Activated naive CD4-positive, alpha-beta T cell treated with anti-CD3 and anti-CD28 coated beads, Interleukin-2, amount 50 U/mL, for 24 hours (primary cell): Measurements from ENCODE around the gene SNAI1.
"Not testable (repeated sequence)": the region's sequence is repeated elsewhere in the genome, so short reads cannot be mapped to it uniquely, and the experiment has no call there.

Source experiments
- H3K27ac Mint-ChIP-seq: one replicate; pipeline ENCODE4 v1.8.0; 2021; ENCODE audit warnings: mild to moderate bottlenecking, mixed read lengths
- H3K27me3 Mint-ChIP-seq: one replicate; pipeline ENCODE4 v1.8.0; 2021; ENCODE audit warnings: mixed read lengths
- H3K36me3 Mint-ChIP-seq: one replicate; pipeline ENCODE4 v1.8.0; 2021; ENCODE audit warnings: mixed read lengths
- H3K4me1 Mint-ChIP-seq: one replicate; pipeline ENCODE4 v1.8.0; 2021; ENCODE audit warnings: mixed read lengths
- H3K4me3 Mint-ChIP-seq: one replicate; pipeline ENCODE4 v1.8.0; 2021; ENCODE audit warnings: mild to moderate bottlenecking, mixed read lengths
- H3K9me3 Mint-ChIP-seq: one replicate; pipeline ENCODE4 v1.8.0; 2021; ENCODE audit warnings: mixed read lengths

Gene SNAI1

DNA sequence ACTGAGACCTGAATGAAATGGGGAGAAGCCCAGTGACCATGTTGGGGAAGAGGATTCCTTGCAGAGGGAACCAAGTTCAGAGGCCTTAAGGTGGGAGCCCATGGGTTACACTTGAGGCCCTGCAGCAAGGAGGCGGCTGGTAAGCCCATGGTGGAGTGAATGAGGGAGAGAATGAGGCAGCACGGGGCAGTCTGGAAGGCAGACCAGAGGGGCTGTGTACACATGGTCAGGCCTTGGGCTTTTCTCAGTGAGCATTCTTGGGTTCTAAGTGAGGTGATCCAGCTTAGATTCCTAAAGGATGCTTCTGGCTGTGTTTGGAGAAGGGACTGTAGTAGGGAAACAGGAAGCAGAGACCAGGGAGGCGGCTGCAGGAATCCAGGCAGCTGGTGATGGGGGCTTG is 27.6 kb upstream of the SNAI1 start:
- H3K4me1 Mint-ChIP-seq: peaks cover 10% of the 10 kb centered on the region
- H3K27ac Mint-ChIP-seq: no peak overlapping the region
- H3K4me3 Mint-ChIP-seq: no peak overlapping the region

DNA sequence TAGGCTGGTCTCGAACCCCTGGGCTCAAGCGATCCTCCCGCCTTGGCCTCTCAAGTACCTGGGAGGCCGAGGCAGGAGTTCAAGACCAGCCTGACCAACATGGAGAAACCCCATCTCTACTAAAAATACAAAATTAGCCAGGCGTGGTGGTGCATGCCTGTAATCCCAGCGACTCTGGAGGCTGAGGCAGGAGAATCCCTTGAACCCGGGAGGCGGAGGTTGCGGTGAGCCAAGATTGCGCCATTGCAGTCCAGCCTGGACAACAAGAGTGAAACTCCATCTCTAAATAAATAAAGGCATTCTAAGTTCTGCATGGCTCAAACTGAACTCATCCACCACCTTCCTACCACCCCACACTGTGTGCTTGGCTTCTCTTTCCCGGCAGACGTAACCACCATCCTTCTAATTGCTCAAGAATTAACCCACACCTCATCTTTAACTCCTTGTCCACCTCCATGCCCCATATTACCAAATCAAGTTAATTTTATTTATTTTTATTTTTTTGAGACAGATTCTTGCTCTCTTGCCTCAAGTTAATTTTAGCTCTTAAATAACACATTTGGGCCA is 26.9 kb upstream of the SNAI1 start:
- H3K9me3 Mint-ChIP-seq, H3K4me1 Mint-ChIP-seq, H3K27ac Mint-ChIP-seq, H3K27me3 Mint-ChIP-seq, H3K4me3 Mint-ChIP-seq: not testable (repeated sequence)
- H3K36me3 Mint-ChIP-seq: peaks cover 17% of the 10 kb centered on the region

More for the DNA sequence above, 27.6 kb upstream of the SNAI1 start:
- no peaks in the 10 kb centered on the region for H3K27me3 Mint-ChIP-seq
- H3K9me3 Mint-ChIP-seq: no peaks in the 10 kb centered on the region
- H3K36me3 Mint-ChIP-seq: peaks cover 18% of the 10 kb centered on the region

DNA sequence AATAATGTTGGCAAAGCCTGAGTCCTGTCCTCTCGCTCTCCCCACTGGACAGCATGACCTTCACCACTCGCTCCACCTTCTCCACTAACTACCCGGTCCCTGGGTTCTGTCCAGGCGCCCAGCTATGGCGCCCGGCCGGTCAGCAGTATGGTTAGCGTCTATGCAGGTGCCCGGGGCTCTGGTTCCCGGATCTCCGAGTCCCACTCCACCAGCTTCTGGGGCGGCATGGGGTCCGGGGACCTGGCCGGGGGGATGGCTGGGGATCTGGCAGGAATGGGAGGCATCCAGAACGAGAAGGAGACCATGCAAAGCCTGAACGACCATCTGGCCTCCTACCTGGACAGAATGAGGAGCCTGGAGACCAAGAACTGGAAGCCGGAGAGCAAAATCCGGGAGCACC is 26.1 kb upstream of the SNAI1 start:
- Mint-ChIP-seq H3K27ac (no peak overlapping the region), H3K4me3 (no peak overlapping the region), H3K4me1 (peaks cover 3% of the 10 kb centered on the region), H3K27me3 (no peaks in the 10 kb centered on the region), H3K36me3 (peaks cover 20% of the 10 kb centered on the region), H3K9me3 (no peaks in the 10 kb centered on the region)

DNA sequence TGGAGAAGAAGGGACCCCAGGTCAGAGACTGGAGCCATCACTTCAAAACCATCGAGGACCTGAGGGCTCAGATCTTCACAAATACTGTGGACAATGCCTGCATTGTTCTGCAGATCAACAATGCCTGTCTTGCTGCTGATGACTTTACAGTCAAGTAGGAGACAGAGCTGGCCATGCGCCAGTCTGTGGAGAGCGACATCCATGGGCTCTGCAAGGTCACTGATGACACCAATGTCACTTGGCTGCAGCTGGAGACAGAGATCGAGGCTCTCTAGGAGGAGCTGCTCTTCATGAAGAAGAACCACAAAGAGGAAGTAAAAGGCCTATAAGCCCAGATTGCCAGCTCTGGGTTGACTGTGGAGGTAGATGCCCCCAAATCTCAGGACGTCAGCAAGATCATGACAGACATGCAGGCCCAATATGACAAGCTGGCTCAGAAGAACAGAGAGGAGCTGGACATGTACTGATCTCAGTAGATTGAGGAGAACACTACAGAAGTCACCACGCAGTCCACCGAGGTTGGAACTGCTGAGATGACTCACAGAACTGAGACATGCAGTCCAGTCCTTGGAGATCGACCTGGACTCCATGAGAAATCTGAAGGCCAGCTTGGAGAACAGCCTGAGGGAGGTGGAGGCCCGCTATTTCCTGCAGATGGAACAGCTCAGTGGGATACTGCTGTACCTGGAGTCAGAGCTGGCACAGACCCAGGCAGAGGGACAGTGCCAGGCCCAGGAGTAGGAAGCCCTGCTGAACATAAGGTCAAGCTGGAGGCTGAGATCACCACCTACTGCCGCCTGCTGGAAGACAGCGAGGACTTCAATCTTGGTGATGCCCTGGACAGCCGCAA is 25.5 kb upstream of the SNAI1 start:
- H3K27me3 Mint-ChIP-seq, H3K4me3 Mint-ChIP-seq, H3K4me1 Mint-ChIP-seq, H3K27ac Mint-ChIP-seq, H3K9me3 Mint-ChIP-seq: not testable (repeated sequence)
- peaks cover 19% of the 10 kb centered on the region for H3K36me3 Mint-ChIP-seq

DNA sequence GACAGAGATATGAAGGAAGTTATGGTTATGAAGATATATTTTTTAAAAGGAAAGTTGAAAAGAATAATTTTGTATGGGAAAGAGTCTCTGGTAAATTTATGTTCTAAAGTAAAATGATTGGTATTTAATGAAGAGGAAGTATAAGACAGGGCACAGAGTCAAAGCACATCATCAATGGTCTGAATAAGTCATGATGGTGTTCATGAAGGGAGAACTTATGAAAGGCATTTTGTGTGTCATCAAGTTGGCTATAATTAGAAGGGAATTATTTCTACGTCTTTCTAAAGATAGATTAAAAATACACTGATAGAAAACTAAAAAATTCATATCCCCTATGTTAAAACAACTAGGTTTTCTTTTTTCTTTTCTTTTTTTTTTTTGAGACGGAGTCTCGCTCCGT is 21.4 kb upstream of the SNAI1 start:
- Mint-ChIP-seq H3K4me3 (no peak overlapping the region), H3K27ac (no peak overlapping the region), H3K9me3 (no peaks in the 10 kb centered on the region), H3K27me3 (no peaks in the 10 kb centered on the region), H3K36me3 (peaks cover 6% of the 10 kb centered on the region), H3K4me1 (no peaks in the 10 kb centered on the region)

DNA sequence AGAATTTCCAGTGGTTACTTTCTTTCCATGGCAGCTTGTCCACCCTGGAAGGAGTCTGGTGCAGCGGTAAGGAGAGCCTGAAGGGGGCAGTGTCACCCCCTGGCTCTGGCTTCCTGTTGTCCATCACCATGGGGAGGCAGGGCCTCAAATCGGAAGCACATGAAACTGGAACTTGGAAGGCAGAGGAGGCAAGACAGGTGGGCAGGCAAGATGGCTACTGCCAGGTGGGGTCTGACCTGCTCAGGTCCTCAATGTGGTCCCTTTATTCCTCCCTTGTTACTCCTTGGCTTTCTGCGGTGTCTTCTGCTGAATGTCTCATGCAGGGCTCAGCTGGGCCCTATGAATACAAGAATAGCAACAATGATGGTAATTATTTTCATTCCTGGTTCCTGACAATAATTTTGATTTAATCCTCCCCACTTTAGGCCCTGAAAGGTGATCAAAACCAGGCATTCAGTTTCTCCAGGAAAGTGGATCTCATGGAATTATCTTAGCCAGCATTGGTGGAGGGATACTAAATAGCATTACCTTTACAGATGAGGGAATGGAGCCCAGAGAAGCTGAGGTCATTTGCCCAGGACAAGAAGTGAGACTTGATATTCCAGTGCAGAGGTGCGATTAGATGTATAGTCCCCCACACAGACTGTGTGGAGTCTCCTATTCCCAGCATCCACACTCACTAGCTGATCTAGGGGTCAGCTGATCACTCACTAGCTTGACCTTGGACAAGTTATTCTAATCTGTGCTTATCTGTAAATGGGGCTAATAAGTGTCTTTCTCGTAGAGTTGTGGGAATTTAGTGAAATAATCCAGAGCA is 17.6 kb upstream of the SNAI1 start:
- Mint-ChIP-seq H3K36me3 (peaks cover 4% of the 10 kb centered on the region), H3K9me3 (no peaks in the 10 kb centered on the region), H3K4me3 (no peak overlapping the region), H3K4me1 (no peaks in the 10 kb centered on the region), H3K27ac (no peak overlapping the region), H3K27me3 (no peaks in the 10 kb centered on the region)

DNA sequence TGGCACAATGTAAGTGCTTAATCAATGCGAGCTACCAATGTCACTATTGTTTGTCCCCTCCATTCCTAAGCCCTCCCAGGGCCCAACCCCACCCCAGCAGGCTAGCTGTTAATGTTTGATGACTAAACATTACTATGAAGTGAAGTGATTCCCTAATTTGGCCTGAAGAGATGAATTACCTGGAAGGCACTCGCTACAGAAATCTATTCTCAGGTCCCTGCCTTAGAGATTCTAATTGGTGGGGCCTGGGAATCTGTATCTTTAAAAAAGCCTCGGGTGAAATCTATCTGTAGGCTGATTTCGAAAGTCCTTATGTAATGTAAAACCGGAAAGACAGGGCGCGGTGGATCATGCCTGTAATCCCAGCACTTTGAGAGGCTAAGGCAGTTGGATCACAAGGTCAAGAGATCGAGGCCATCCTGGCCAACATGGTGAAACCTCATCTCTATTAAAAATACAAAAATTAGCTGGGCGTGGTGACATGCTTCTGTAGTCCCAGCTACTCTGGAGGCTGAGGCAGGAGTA is 16.9 kb upstream of the SNAI1 start:
- Mint-ChIP-seq H3K27ac (no peak overlapping the region), H3K4me3 (no peak overlapping the region), H3K9me3 (no peaks in the 10 kb centered on the region), H3K27me3 (no peaks in the 10 kb centered on the region), H3K36me3 (peaks cover 3% of the 10 kb centered on the region), H3K4me1 (no peaks in the 10 kb centered on the region)

DNA sequence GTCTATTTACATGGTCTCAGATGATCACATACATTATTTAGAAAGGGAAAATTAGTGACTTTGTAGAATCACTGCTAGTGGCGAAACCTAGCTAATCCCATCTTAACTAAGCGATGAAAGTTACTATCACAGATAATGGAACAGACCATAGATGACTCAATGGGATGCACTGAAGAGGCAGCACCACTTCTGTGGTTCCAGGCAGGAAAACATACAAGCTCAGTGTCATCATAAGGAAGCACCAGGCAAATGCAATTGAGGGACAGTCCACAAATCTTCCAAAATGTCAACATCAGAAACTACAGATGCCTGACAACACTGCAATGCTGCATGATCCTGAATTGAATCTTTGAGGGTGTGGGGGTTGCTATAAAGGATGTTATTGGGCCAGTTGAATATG is 15.9 kb upstream of the SNAI1 start:
- H3K27ac Mint-ChIP-seq: no peak overlapping the region
- no peaks in the 10 kb centered on the region for H3K4me1 Mint-ChIP-seq
- H3K27me3 Mint-ChIP-seq: no peaks in the 10 kb centered on the region
- H3K9me3 Mint-ChIP-seq: no peaks in the 10 kb centered on the region
- no peaks in the 10 kb centered on the region for H3K36me3 Mint-ChIP-seq
- no peak overlapping the region for H3K4me3 Mint-ChIP-seq

DNA sequence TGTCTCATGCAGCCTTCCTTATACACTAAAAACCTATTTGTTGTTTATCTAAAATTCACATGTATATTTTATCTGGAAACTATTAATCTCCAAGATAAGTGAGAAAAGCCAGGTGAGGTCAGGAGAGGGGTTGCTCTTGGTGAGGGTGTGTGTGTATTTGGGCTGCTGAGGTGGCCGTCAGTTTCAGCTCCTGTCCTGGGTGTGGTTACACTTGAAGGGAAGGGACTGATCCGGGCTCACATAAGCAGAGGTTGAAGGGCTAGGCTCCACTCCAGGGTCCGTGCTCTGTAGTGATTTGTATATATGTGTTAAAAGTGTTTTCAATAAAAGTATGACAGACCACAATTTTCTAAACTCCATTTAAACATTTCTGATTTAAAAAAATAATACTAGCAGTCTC is 13.5 kb upstream of the SNAI1 start:
- H3K27ac Mint-ChIP-seq: no peak overlapping the region
- H3K27me3 Mint-ChIP-seq: no peaks in the 10 kb centered on the region
- no peak overlapping the region for H3K4me3 Mint-ChIP-seq
- H3K36me3 Mint-ChIP-seq: no peaks in the 10 kb centered on the region
- H3K9me3 Mint-ChIP-seq: no peaks in the 10 kb centered on the region
- H3K4me1 Mint-ChIP-seq: no peaks in the 10 kb centered on the region

DNA sequence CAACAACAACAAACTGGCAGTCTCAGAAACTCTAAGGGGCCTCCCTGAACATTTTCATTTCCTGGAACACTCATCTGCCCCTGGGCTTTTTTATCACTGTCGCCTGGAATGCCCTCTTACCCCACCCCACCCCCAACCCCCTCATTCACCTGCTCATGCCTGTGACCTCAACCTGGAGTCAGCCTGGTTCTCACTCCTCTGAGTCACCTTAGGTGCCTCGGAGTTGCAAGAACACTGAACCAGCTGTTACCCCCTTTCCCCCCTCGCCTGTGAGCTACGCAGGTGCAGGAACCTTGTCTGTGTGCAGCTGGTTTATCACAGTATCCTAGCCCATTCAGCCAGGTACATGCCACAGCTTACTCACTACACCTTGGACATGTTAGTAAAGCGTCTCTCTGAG is 12.8 kb upstream of the SNAI1 start:
- Mint-ChIP-seq H3K27ac (no peak overlapping the region), H3K36me3 (no peaks in the 10 kb centered on the region), H3K9me3 (no peaks in the 10 kb centered on the region), H3K4me1 (no peaks in the 10 kb centered on the region), H3K27me3 (no peaks in the 10 kb centered on the region), H3K4me3 (no peak overlapping the region)

DNA sequence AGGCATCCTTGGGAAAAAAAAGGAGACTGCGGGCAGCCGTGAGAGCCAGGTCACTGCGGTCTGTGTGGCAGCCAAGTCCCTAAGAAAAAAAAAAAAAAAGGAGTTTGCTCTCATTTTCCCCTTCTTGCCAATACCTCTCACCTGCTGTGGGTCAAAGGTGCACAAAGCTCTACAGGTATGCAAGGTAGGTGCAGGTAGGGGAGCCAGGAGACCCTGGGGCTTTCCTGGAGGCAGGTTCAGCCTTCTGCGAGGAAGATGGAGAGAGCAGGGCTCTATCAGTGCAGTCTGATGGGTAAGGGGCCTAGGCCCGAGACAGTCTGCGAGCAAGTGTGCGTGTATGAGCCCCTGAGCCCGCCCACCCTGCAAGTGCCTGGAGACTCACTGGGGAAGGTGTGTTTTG is 12.3 kb upstream of the SNAI1 start:
- Mint-ChIP-seq H3K27me3 (no peaks in the 10 kb centered on the region), H3K4me3 (no peak overlapping the region), H3K36me3 (no peaks in the 10 kb centered on the region), H3K9me3 (no peaks in the 10 kb centered on the region), H3K27ac (no peak overlapping the region), H3K4me1 (no peaks in the 10 kb centered on the region)

DNA sequence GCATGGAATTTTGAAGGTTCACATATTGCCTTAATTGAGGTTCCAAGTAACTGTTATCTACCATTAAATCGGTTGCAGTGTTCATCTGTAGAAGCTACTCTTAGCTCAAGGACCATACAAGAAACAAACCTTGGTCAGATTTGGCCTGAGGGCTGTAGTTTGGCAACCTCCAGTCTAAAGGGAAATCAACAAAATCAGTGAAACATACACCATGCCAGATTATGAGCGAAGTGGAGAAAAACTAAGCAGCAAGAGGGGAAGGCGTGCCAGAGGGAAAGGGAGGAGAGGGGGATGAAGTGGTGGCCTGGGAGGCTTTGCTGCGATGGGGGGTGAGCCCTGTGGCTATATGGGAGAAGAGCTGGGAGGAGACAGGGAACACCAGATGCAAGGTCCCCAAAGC is 8.8 kb upstream of the SNAI1 start:
- H3K27me3 Mint-ChIP-seq: no peaks in the 10 kb centered on the region
- no peak overlapping the region for H3K27ac Mint-ChIP-seq
- H3K4me3 Mint-ChIP-seq: no peak overlapping the region
- H3K9me3 Mint-ChIP-seq: no peaks in the 10 kb centered on the region
- H3K4me1 Mint-ChIP-seq: no peaks in the 10 kb centered on the region
- H3K36me3 Mint-ChIP-seq: no peaks in the 10 kb centered on the region

DNA sequence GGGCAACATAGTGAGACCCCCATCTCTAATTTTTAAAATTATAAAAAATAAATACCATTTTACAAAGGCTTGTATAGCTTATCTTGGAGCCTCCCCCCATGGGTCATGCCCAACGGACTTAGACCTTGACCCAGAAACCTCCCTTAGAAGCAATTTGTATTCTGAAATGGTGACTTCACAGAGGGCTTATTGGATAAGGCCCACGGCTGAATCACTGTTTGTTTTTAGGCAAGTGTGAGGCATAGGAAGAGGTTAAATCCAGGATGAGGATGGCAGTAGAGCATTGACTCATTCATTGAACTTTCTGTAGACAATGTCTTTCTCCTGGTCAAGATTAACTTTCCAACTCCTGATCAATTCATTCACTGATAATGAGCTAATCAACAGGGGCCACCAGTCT is 6.2 kb upstream of the SNAI1 start:
- Mint-ChIP-seq H3K27ac (no peak overlapping the region), H3K9me3 (no peaks in the 10 kb centered on the region), H3K36me3 (no peaks in the 10 kb centered on the region), H3K27me3 (no peaks in the 10 kb centered on the region), H3K4me3 (no peak overlapping the region), H3K4me1 (peaks cover 13% of the 10 kb centered on the region)

DNA sequence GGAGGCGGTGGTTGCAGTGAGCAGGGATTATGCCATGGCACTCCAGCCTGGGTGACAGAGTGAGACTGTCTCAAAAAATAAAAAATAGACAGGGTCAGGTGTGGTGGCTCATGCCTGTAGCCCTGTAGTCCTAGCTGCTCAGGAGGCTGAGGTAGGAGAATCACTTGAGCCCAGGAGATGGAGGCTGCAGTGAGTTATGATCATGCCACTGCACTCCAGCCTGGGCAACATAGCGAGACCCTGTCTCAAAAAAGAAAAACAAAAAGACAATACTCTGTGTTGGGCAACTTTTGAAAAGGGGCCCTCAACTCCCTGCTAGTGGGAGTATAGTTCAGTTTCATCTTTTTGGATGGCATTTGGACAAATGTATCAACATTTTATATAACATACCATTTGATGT is 5.0 kb upstream of the SNAI1 start:
- not testable (repeated sequence) for H3K9me3 Mint-ChIP-seq, H3K27me3 Mint-ChIP-seq, H3K4me3 Mint-ChIP-seq, H3K27ac Mint-ChIP-seq, H3K36me3 Mint-ChIP-seq
- peaks cover 19% of the 10 kb centered on the region for H3K4me1 Mint-ChIP-seq

DNA sequence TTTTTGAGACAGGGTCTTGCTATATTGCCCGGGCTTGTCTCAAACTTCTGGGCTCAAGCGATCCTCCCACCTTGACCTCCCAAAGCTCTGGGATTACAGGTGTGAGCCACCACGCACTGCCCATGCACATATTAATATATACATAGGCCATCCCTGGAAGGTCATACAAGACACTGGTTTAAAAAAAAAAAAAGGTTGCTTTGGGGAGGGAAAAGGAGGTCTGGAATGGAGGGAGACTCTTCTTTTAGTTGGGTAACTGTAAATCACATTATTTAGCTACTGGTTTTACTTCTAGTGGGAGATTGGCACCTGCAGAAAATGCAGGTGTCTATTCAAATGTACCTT is 4.1 kb upstream of the SNAI1 start:
- Mint-ChIP-seq H3K36me3 (no peaks in the 10 kb centered on the region), H3K4me1 (peaks cover 27% of the 10 kb centered on the region), H3K27ac (no peak overlapping the region)

More for the DNA sequence above, 4.1 kb upstream of the SNAI1 start:
- H3K27me3 Mint-ChIP-seq: no peaks in the 10 kb centered on the region
- no peaks in the 10 kb centered on the region for H3K9me3 Mint-ChIP-seq
- H3K4me3 Mint-ChIP-seq: no peak overlapping the region
